Osteoblast (primary cell): ENCODE data around the gene MRE11. TPM values are rescaled to one million over a fixed set of nuclear protein-coding genes. Genes with fewer than 3 reads are reported as not detected.

Experiments used
- DNase-seq: peaks from one replicate; pipeline ENCODE4 v3.0.0; 2011; ENCODE audit warnings: low spot score, mixed read lengths; ENCODE audit not compliant: insufficient read length; ENCODE audit errors: missing footprints
- H2AFZ ChIP-seq: 2 replicates; pipeline ENCODE4 v1.6.0; 2011; ENCODE audit warnings: mild to moderate bottlenecking, low read length
- H3K27ac ChIP-seq: 2 replicates; pipeline ENCODE4 v1.5.1; 2011; ENCODE audit warnings: mild to moderate bottlenecking, low read depth, low read length, moderate library complexity
- H3K27me3 ChIP-seq: 2 replicates; pipeline ENCODE4 v1.6.0; 2012; ENCODE audit warnings: mild to moderate bottlenecking, control low read depth, inconsistent platforms, low read length, moderate library complexity; ENCODE audit not compliant: insufficient read depth
- H3K36me3 ChIP-seq: 2 replicates; pipeline ENCODE4 v1.5.1; 2011; ENCODE audit warnings: mild to moderate bottlenecking, low read length, control low read depth, moderate library complexity; ENCODE audit not compliant: insufficient read depth
- H3K4me1 ChIP-seq: 2 replicates; pipeline ENCODE4 v1.5.1; 2011; ENCODE audit warnings: mild to moderate bottlenecking, low read length, control low read depth, moderate library complexity; ENCODE audit not compliant: insufficient read depth
- H3K4me2 ChIP-seq: 2 replicates; pipeline ENCODE4 v1.6.0; 2011; ENCODE audit warnings: mild to moderate bottlenecking, low read length; ENCODE audit not compliant: insufficient read depth
- H3K4me3 ChIP-seq: fragments of 200-600 bp; sonication (generic); 3 replicates; pipeline ENCODE4 v1.5.1; 2012; ENCODE audit warnings: mild to moderate bottlenecking, low read length, inconsistent platforms; ENCODE audit not compliant: insufficient read depth
- H3K79me2 ChIP-seq: 2 replicates; pipeline ENCODE4 v1.6.0; 2012; ENCODE audit warnings: mild to moderate bottlenecking, low read length, control low read depth, inconsistent platforms; ENCODE audit not compliant: insufficient read depth
- H3K9me3 ChIP-seq: 2 replicates; pipeline ENCODE4 v1.5.1; 2011; ENCODE audit warnings: low read depth, low read length, control low read depth
- H4K20me1 ChIP-seq: 2 replicates; pipeline ENCODE4 v1.6.0; 2012; ENCODE audit warnings: mild to moderate bottlenecking, low read length, control low read depth; ENCODE audit not compliant: insufficient read depth
- CTCF ChIP-seq: IDR thresholded peaks from 2 replicates; pipeline ENCODE4 v1.5.1; 2011; ENCODE audit warnings: mild to moderate bottlenecking, low read depth, low read length, moderate library complexity; ENCODE audit errors: extremely low read depth
- total RNA-seq: library from RNA; depleted of rRNA; stranded (reverse); fragments of >200 nt; gene quantifications from 2 replicates; pipeline ENCODE4 v1.2.3, GENCODE V29; 2012

MRE11 gene
- total RNA-seq, 1 donor: 10.1 TPM

- no peak for TF ChIP-seq CTCF
- Histone ChIP-seq H3K4me3 (no peak overlapping the region), H4K20me1 (no peaks in the 10 kb centered on the region), H3K79me2 (no peaks in the 10 kb centered on the region), H3K27me3 (no peaks in the 10 kb centered on the region), H2AFZ (no peak overlapping the region), H3K4me1 (peaks cover 6% of the 10 kb centered on the region), H3K4me2 (no peak overlapping the region), H3K36me3 (no peaks in the 10 kb centered on the region), H3K27ac (no peak overlapping the region), H3K9me3 (no peaks in the 10 kb centered on the region)
- DNase-seq: no peak
These were observed 69.0 kb downstream of the MRE11 start for GRCh38 chr11:94424662-94425061.

GRCh38 chr11:94424011-94424410 is 69.6 kb downstream of the MRE11 start:
- no peak for TF ChIP-seq CTCF
- H4K20me1 ChIP-seq: no peaks in the 10 kb centered on the region
- H3K79me2 ChIP-seq: no peaks in the 10 kb centered on the region
- H2AFZ ChIP-seq: no peak overlapping the region
- no peak overlapping the region for H3K4me2 ChIP-seq
- no peaks in the 10 kb centered on the region for H3K36me3 ChIP-seq
- no peaks in the 10 kb centered on the region for H3K9me3 ChIP-seq
- H3K27ac ChIP-seq: no peak overlapping the region
- H3K4me1 ChIP-seq: peaks cover 6% of the 10 kb centered on the region
- H3K4me3 ChIP-seq: no peak overlapping the region
- no peaks in the 10 kb centered on the region for H3K27me3 ChIP-seq
- no peak for DNase-seq

- H3K36me3 ChIP-seq: no peaks in the 10 kb centered on the region
These were observed 70.1 kb downstream of the MRE11 start for GRCh38 chr11:94423507-94423906.

DNA sequence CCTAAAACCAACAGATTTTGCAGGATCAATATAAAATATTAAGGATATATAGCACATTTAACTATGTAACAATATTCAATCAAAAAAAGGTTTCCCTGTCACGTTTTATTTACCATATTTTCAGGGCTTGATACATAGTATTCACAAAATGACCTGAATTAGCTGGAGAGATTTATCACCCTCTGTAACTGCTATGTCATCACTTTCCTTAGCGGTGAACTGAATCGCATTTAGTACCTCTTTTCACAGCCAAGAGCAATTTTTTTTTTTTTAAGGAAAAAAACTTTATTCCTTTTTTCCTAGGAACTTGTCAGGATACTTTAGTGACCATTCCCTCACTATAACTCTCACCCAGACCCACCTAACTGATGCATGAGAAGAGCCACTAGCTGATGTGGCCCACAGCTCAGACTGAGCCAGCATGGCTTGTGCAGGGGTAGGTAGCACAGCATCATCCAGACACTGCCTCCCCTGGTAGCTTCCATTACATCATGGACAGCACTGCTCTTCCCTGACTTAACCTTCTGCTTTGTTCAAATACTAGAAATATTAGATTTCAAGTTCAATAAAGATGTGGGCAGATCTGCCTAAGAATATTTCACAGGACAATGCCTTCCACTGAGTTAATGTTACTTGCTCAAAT is 75.4 kb downstream of the MRE11 start:
- H3K4me3 ChIP-seq: no peak overlapping the region
- no peaks in the 10 kb centered on the region for H3K9me3 ChIP-seq
- no peaks in the 10 kb centered on the region for H4K20me1 ChIP-seq
- no peak overlapping the region for H3K27ac ChIP-seq
- H3K27me3 ChIP-seq: no peaks in the 10 kb centered on the region
- no peak for DNase-seq
- H2AFZ ChIP-seq: no peak overlapping the region
- no peak for TF ChIP-seq CTCF
- no peaks in the 10 kb centered on the region for H3K4me1 ChIP-seq
- H3K4me2 ChIP-seq: no peak overlapping the region
- H3K36me3 ChIP-seq: no peaks in the 10 kb centered on the region
- H3K79me2 ChIP-seq: no peaks in the 10 kb centered on the region

More at GRCh38 chr11:94423507-94423906, 70.1 kb downstream of the MRE11 start:
- Histone ChIP-seq H3K27me3 (no peaks in the 10 kb centered on the region), H4K20me1 (no peaks in the 10 kb centered on the region), H3K27ac (no peak overlapping the region), H3K9me3 (no peaks in the 10 kb centered on the region), H3K4me3 (no peak overlapping the region), H2AFZ (no peak overlapping the region), H3K4me1 (peaks cover 6% of the 10 kb centered on the region), H3K79me2 (no peaks in the 10 kb centered on the region), H3K4me2 (no peak overlapping the region)
- no peak for DNase-seq
- no peak for TF ChIP-seq CTCF
